ENCODE results near the gene PACS1. TPM values are rescaled to one million over a fixed set of nuclear protein-coding genes. Genes with fewer than 3 reads are reported as not detected.
A peak's percentile ranks its signal among the peaks of the same experiment; 100 is the strongest.

The PACS1 gene
- total RNA-seq, 5 donors from 2014 or later (not counting 1 experiment from before 2014, with no cell fraction given), result 222 to 268 (median 236) TPM

DNA sequence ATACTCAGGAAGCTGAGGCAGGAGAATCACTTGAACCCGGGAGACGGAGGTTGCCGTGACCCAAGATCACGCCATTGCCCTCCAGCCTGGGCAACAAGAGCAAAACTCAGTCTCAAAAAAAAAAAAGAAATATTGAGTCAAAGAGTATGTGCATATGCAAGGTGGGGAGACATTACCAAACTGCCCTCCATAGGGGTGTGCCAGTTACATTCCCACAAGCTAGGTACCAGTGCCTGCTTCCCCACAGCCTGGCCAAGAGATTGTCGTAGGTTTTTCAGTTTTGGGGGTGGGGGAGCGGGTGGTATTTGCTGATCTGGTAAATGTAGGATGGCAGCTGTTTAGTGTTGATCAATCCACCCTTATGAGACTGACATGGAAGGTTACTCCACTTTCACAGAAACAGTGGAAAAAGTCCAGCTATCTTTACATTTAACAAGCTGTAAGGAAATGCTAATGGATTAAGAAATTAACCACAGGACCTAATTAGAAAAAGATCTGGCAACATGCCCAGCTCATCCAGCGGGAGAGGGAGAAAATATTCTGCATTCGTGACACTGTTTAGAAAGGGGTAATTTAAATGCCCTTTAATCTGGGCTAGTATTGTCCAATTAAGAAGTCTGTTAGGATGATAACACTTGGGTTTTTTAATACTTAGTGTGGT is 89.4 kb downstream of the PACS1 start:
- no peak overlapping the region for H3K4me3 ChIP-seq (ENCODE audit: control insufficient read depth in 1 of 2, extremely low read depth in 1 of 2, low read length in 1 of 2)
- no peak overlapping the region for H3K27ac ChIP-seq (ENCODE audit: low read length)
- peak overlapping the region in 1 of 2 donors; percentile 75 for H3K27ac Mint-ChIP-seq
- no peak for ATAC-seq (replicated peaks in 1 of 4)
- no peaks in the 10 kb centered on the region for H3K9me3 Mint-ChIP-seq
- H3K4me3 Mint-ChIP-seq, result no peak overlapping the region
- no peak for DNase-seq
- no peaks in the 10 kb centered on the region for H3K9me3 ChIP-seq
- ChIA-PET CTCF (no interaction called here), POLR2A (interaction anchor here in 1 of 2 donors (0.5 to 0.6 kb wide), 3 partner anchors 18 to 218 kb away, joined by 3 to 4 read pairs (median 3); no protein-coding TSS in a partner anchor)
- no peaks in the 10 kb centered on the region for H3K27me3 Mint-ChIP-seq
- WGBS (ENCODE audit: insufficient coverage), result 96% methylated on average over 3 of the region's 8 CpGs
- H3K4me1 ChIP-seq (ENCODE audit: control insufficient read depth in 1 of 2, extremely low read depth in 1 of 2, insufficient read depth in 2 of 2, low read length in 2 of 2), result peaks cover 0 to 4% of the 10 kb centered on the region in 2 experiments
- H3K36me3 Mint-ChIP-seq, result peaks cover 6% of the 10 kb centered on the region
- H3K4me1 Mint-ChIP-seq, result peaks cover 72 to 75% (median 74%) of the 10 kb centered on the region in 3 donors
- H3K27me3 ChIP-seq (replicated peaks in 1 of 2; ENCODE audit: control insufficient read depth in 2 of 2, extremely low read depth in 1 of 2, insufficient read depth in 2 of 2, low read length in 1 of 2), result no peaks in the 10 kb centered on the region
- peaks cover 0 to 6% of the 10 kb centered on the region in 2 donors for H3K36me3 ChIP-seq (ENCODE audit: control insufficient read depth in 2 of 2, extremely low read depth in 1 of 2, insufficient read depth in 1 of 2, low read length in 1 of 2)

DNA sequence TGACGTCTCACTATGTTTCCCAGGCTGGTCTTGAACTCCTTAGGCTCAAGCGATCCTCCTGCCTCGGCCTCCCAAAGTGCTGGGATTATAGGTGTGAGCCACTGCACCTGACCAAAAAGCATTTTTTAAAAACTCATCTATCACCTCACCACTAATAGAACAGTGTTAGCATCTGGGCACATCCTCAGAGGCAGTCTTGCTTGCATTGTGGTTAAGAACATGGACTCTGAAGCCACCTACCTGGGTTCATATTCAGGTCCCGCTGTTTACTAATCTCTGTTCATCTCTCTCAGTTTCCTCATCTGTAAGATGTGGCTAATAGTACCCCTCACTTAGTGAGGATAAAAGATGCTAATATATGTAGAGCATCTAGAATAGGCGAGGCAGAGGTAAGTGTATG is 90.6 kb downstream of the PACS1 start:
- Mint-ChIP-seq H3K4me1 (peaks cover 71 to 78% (median 76%) of the 10 kb centered on the region in 3 donors), H3K9me3 (no peaks in the 10 kb centered on the region), H3K4me3 (no peak overlapping the region), H3K27me3 (no peaks in the 10 kb centered on the region), H3K36me3 (peaks cover 13% of the 10 kb centered on the region), H3K27ac (peak overlapping the region; percentile 48 to 66)
- no peak for ATAC-seq (replicated peaks in 1 of 4)
- POLR2A ChIA-PET, result interaction anchor here in 1 of 2 donors (0.6 kb wide), 1 partner anchor 42 kb away, joined by 4 read pairs; no protein-coding TSS in a partner anchor
- H3K27me3 ChIP-seq (replicated peaks in 1 of 2; ENCODE audit: control insufficient read depth in 2 of 2, extremely low read depth in 1 of 2, insufficient read depth in 2 of 2, low read length in 1 of 2), result no peaks in the 10 kb centered on the region
- no peaks in the 10 kb centered on the region for H3K9me3 ChIP-seq
- H3K4me1 ChIP-seq (ENCODE audit: control insufficient read depth in 1 of 2, extremely low read depth in 1 of 2, insufficient read depth in 2 of 2, low read length in 2 of 2), result peaks cover 0 to 4% of the 10 kb centered on the region in 2 experiments
- 80% methylated on average over 1 of the region's 5 CpGs for WGBS (ENCODE audit: insufficient coverage)
- H3K4me3 ChIP-seq (ENCODE audit: control insufficient read depth in 1 of 2, extremely low read depth in 1 of 2, low read length in 1 of 2), result no peak overlapping the region
- CTCF ChIA-PET, result no interaction called here
- peaks cover under 1 to 6% of the 10 kb centered on the region in 2 donors for H3K36me3 ChIP-seq (ENCODE audit: control insufficient read depth in 2 of 2, extremely low read depth in 1 of 2, insufficient read depth in 1 of 2, low read length in 1 of 2)
- no peak overlapping the region for H3K27ac ChIP-seq (ENCODE audit: low read length)
- DNase-seq, result no peak

DNA sequence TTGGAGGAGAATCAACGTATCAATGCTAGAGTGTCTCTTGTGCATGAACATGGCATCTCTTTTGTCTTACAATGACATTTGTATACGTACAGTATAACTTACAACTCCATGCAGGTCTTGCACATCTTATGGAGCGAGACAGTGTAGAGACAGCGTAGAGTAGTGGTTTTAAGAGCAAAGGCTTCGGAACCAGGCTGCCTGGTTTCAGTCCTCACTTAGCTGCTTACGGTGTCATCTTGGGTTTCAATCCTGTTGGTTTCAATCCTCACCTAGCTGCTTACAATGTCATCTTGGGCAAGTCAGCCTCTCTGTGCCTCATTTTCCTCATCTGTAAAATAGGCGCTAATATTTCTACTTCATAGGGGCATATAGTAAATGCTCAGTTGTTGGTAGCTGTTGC is 98.2 kb downstream of the PACS1 start:
- peaks cover 4 to 8% of the 10 kb centered on the region in 2 donors for H3K36me3 ChIP-seq (ENCODE audit: control insufficient read depth in 2 of 2, extremely low read depth in 1 of 2, insufficient read depth in 1 of 2, low read length in 1 of 2)
- Mint-ChIP-seq H3K27me3 (no peaks in the 10 kb centered on the region), H3K27ac (no peak overlapping the region), H3K36me3 (peaks cover 27% of the 10 kb centered on the region), H3K9me3 (no peaks in the 10 kb centered on the region), H3K4me1 (peaks cover 58 to 61% (median 58%) of the 10 kb centered on the region in 3 donors), H3K4me3 (no peak overlapping the region)
- DNase-seq (no peak), ATAC-seq (replicated peaks in 1 of 4) (no peak)
- whole genome bisulfite sequencing (ENCODE audit: insufficient coverage), result no CpG with 5 or more reads among the region's 7 CpGs
- POLR2A ChIA-PET, result no interaction called here
- H3K4me1 ChIP-seq (ENCODE audit: control insufficient read depth in 1 of 2, extremely low read depth in 1 of 2, insufficient read depth in 2 of 2, low read length in 2 of 2), result no peaks in the 10 kb centered on the region
- H3K4me3 ChIP-seq (ENCODE audit: control insufficient read depth in 1 of 2, extremely low read depth in 1 of 2, low read length in 1 of 2), result no peak overlapping the region
- CTCF ChIA-PET, result interaction anchor here in 1 of 2 donors (0.6 kb wide), 1 partner anchor 399 kb away, joined by 9 read pairs; no protein-coding TSS in a partner anchor
- no peak overlapping the region for H3K27ac ChIP-seq (ENCODE audit: low read length)
- no peaks in the 10 kb centered on the region for H3K9me3 ChIP-seq
- H3K27me3 ChIP-seq (replicated peaks in 1 of 2; ENCODE audit: control insufficient read depth in 2 of 2, extremely low read depth in 1 of 2, insufficient read depth in 2 of 2, low read length in 1 of 2), result no peaks in the 10 kb centered on the region

DNA sequence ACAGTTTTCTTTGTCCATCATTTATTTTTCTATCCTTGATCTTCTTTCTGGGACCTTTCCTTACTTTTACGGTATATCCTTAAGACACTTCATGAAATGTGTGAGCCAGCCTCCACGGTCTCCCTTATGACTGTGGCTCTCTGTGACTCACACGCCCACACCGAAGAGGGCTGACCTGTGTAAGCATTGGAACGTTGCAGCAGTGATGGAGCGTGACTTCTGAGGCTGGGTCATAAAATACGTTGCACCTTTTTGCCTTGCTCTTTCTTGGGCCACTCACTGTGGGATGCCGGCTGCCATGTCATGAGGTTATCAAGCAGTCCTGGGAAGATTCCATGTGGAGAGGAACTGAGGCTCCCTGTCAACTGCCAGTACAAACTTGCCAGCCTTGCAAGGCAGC is 102.1 kb downstream of the PACS1 start:
- no peak for DNase-seq
- CTCF ChIA-PET, result no interaction called here
- H3K27ac Mint-ChIP-seq, result no peak overlapping the region
- no peaks in the 10 kb centered on the region for H3K9me3 Mint-ChIP-seq
- Histone ChIP-seq H3K36me3 (ENCODE audit: control insufficient read depth in 2 of 2, extremely low read depth in 1 of 2, insufficient read depth in 1 of 2, low read length in 1 of 2) (peaks cover 2 to 14% of the 10 kb centered on the region in 2 donors), H3K27me3 (replicated peaks in 1 of 2; ENCODE audit: control insufficient read depth in 2 of 2, extremely low read depth in 1 of 2, insufficient read depth in 2 of 2, low read length in 1 of 2) (no peaks in the 10 kb centered on the region), H3K9me3 (no peaks in the 10 kb centered on the region), H3K27ac (ENCODE audit: low read length) (no peak overlapping the region), H3K4me1 (ENCODE audit: control insufficient read depth in 1 of 2, extremely low read depth in 1 of 2, insufficient read depth in 2 of 2, low read length in 2 of 2) (no peaks in the 10 kb centered on the region), H3K4me3 (ENCODE audit: control insufficient read depth in 1 of 2, extremely low read depth in 1 of 2, low read length in 1 of 2) (no peak overlapping the region)
- H3K4me1 Mint-ChIP-seq, result peaks cover 46 to 57% (median 49%) of the 10 kb centered on the region in 3 donors
- H3K27me3 Mint-ChIP-seq, result no peaks in the 10 kb centered on the region
- ATAC-seq (replicated peaks in 1 of 4), result no peak
- H3K4me3 Mint-ChIP-seq, result no peak overlapping the region
- POLR2A ChIA-PET, result no interaction called here
- WGBS (ENCODE audit: insufficient coverage), result 90% methylated on average over 7 of the region's 8 CpGs
- H3K36me3 Mint-ChIP-seq, result peaks cover 24% of the 10 kb centered on the region

DNA sequence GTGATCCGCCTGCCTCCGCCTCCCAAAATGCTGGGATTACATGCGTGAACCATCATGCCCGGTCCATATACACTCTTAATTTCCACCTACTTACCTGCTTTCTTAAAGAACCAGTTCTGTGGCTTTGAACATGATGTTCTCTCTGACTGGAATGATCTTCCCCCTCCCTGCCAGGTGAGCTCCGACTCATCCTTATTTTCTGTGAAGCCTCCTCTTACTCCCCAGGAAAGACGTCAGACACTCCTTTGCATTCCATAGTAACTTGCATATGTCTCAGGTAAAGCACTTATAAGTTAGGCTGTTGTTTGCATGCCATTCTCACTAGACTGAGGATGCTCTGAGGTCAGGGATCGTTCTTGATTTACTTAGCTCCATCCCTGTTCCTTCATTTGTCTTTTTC is 106.6 kb downstream of the PACS1 start:
- ChIA-PET CTCF (no interaction called here), POLR2A (interaction anchor here in 1 of 2 donors (0.7 kb wide), 1 partner anchor 84 kb away, joined by 3 read pairs; no protein-coding TSS in a partner anchor)
- 98% methylated on average over 5 of the region's 7 CpGs for WGBS (ENCODE audit: insufficient coverage)
- H3K27ac Mint-ChIP-seq, result no peak overlapping the region
- no peaks in the 10 kb centered on the region for H3K9me3 ChIP-seq
- DNase-seq (no peak), ATAC-seq (replicated peaks in 1 of 4) (no peak)
- no peak overlapping the region for H3K4me3 Mint-ChIP-seq
- H3K4me1 Mint-ChIP-seq, result peaks cover 53 to 70% (median 55%) of the 10 kb centered on the region in 3 donors
- no peaks in the 10 kb centered on the region for H3K9me3 Mint-ChIP-seq
- peaks cover 2 to 14% of the 10 kb centered on the region in 2 donors for H3K36me3 ChIP-seq (ENCODE audit: control insufficient read depth in 2 of 2, extremely low read depth in 1 of 2, insufficient read depth in 1 of 2, low read length in 1 of 2)
- H3K4me3 ChIP-seq (ENCODE audit: control insufficient read depth in 1 of 2, extremely low read depth in 1 of 2, low read length in 1 of 2), result no peak overlapping the region
- H3K36me3 Mint-ChIP-seq, result peaks cover 23% of the 10 kb centered on the region
- H3K4me1 ChIP-seq (ENCODE audit: control insufficient read depth in 1 of 2, extremely low read depth in 1 of 2, insufficient read depth in 2 of 2, low read length in 2 of 2), result no peaks in the 10 kb centered on the region
- no peaks in the 10 kb centered on the region for H3K27me3 ChIP-seq (replicated peaks in 1 of 2; ENCODE audit: control insufficient read depth in 2 of 2, extremely low read depth in 1 of 2, insufficient read depth in 2 of 2, low read length in 1 of 2)
- H3K27me3 Mint-ChIP-seq, result no peaks in the 10 kb centered on the region
- H3K27ac ChIP-seq (ENCODE audit: low read length), result no peak overlapping the region

DNA sequence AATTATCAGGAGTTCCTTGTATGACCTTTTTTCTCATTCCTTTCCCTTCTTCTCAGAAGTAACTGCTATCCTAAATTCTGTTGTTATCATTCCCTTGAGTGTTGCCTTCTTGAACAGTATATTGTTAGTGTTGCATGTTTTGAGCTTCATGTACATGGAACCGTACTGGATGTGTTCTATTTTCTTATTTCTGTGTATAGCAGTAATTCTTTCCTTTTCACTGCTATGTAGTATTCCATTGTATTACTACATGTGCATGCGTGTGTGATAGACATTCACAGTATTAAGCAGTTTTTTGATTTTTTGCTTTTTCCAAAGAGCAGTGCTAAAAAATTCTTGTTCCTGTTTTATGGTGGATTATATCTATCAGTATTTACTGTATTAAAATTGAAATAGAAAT is 108.1 kb downstream of the PACS1 start:
- no peaks in the 10 kb centered on the region for H3K9me3 ChIP-seq
- H3K4me1 Mint-ChIP-seq, result peaks cover 55 to 63% (median 57%) of the 10 kb centered on the region in 3 donors
- H3K9me3 Mint-ChIP-seq, result no peaks in the 10 kb centered on the region
- peaks cover 0 to 6% of the 10 kb centered on the region in 2 donors for H3K36me3 ChIP-seq (ENCODE audit: control insufficient read depth in 2 of 2, extremely low read depth in 1 of 2, insufficient read depth in 1 of 2, low read length in 1 of 2)
- H3K4me3 ChIP-seq (ENCODE audit: control insufficient read depth in 1 of 2, extremely low read depth in 1 of 2, low read length in 1 of 2), result no peak overlapping the region
- ChIA-PET CTCF (interaction anchor here in 1 of 2 donors (0.5 kb wide), 1 partner anchor 231 kb away, joined by 3 read pairs; no protein-coding TSS in a partner anchor), POLR2A (interaction anchor here in 1 of 2 donors (0.5 kb wide), 1 partner anchor 124 kb away, joined by 3 read pairs; no protein-coding TSS in a partner anchor)
- no peak overlapping the region for H3K27ac ChIP-seq (ENCODE audit: low read length)
- no peak overlapping the region for H3K4me3 Mint-ChIP-seq
- DNase-seq, result no peak
- H3K27me3 ChIP-seq (replicated peaks in 1 of 2; ENCODE audit: control insufficient read depth in 2 of 2, extremely low read depth in 1 of 2, insufficient read depth in 2 of 2, low read length in 1 of 2), result no peaks in the 10 kb centered on the region
- H3K27ac Mint-ChIP-seq, result peak overlapping the region in 1 of 2 donors; percentile 6
- no CpG with 5 or more reads among the region's 2 CpGs for WGBS (ENCODE audit: insufficient coverage)
- H3K27me3 Mint-ChIP-seq, result no peaks in the 10 kb centered on the region
- ATAC-seq (replicated peaks in 1 of 4), result no peak
- peaks cover 16% of the 10 kb centered on the region for H3K36me3 Mint-ChIP-seq
- H3K4me1 ChIP-seq (ENCODE audit: control insufficient read depth in 1 of 2, extremely low read depth in 1 of 2, insufficient read depth in 2 of 2, low read length in 2 of 2), result no peaks in the 10 kb centered on the region

Measured in T-cell (primary cell).